Astrocyte of the cerebellum (primary cell): ENCODE data around the gene PIEZO1.
"Not testable (repeated sequence)": the region's sequence is repeated elsewhere in the genome, so short reads cannot be mapped to it uniquely, and the experiment has no call there.

Source experiments
- DNase-seq: peaks from one replicate; pipeline ENCODE4 v3.0.0-alpha.2; 2011; ENCODE audit warnings: low read depth
- H3K4me3 ChIP-seq: 2 replicates; pipeline ENCODE4 v1.5.1; 2011; ENCODE audit warnings: mild to moderate bottlenecking, low read depth, low read length, moderate library complexity
- in situ Hi-C: cut with HindIII; loops from 2 replicates; pipeline ENCODE4 v1.10.0; 2017; ENCODE audit warnings: low sequenced_read_pairs
- TF ChIP-seq, protein P1 (sequence below): IDR thresholded peaks from 2 replicates; pipeline ENCODE4 v1.5.1; 2012; ENCODE audit warnings: low read length, low read depth, moderate library complexity, mild to moderate bottlenecking; ENCODE audit errors: missing control alignments

PIEZO1 gene

DNA sequence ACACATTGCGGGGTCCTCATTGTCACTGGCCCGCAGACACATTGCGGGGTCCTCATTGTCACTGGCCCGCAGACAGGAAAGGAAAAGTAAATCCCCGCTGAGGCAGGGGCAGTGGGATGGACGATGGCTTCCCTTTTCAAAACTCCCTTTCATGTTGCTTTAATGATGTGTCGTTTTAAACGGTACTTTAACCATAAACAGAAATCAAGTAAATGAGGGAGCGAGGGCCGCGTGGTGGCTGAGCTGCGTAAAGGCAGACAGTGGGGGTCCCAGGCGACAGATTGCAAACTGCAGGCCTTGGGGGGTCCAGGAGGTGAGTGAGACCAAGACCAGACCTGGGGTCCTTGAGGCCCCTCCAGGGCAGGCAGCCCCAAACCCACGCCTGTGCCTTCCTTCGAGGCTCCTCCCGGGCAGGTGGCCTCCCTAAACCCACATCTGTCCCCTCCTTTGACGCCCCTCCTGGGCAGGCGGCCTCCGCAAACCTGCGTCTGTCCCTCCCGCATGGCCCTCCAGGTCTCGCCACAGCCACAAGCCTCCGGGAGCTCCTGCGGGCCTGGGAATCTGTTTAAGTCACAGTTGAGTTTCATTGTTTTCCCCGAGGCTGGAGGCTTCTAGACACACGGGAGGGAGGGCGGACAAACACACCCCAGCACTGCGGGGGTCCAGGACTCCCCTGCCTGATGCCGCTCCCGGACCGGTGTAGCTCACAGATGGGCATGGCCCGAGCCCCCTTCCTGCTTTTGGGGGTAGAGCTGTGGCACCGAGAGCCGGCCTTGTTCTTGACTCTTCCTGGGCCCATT is 7.3 kb downstream of the PIEZO1 start:
- TF ChIP-seq, protein P1, sequence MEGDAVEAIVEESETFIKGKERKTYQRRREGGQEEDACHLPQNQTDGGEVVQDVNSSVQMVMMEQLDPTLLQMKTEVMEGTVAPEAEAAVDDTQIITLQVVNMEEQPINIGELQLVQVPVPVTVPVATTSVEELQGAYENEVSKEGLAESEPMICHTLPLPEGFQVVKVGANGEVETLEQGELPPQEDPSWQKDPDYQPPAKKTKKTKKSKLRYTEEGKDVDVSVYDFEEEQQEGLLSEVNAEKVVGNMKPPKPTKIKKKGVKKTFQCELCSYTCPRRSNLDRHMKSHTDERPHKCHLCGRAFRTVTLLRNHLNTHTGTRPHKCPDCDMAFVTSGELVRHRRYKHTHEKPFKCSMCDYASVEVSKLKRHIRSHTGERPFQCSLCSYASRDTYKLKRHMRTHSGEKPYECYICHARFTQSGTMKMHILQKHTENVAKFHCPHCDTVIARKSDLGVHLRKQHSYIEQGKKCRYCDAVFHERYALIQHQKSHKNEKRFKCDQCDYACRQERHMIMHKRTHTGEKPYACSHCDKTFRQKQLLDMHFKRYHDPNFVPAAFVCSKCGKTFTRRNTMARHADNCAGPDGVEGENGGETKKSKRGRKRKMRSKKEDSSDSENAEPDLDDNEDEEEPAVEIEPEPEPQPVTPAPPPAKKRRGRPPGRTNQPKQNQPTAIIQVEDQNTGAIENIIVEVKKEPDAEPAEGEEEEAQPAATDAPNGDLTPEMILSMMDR, result no peak
- DNase-seq, result no peak
- H3K4me3 ChIP-seq, result no peak overlapping the region
- in situ Hi-C loops, result no loop called here

DNA sequence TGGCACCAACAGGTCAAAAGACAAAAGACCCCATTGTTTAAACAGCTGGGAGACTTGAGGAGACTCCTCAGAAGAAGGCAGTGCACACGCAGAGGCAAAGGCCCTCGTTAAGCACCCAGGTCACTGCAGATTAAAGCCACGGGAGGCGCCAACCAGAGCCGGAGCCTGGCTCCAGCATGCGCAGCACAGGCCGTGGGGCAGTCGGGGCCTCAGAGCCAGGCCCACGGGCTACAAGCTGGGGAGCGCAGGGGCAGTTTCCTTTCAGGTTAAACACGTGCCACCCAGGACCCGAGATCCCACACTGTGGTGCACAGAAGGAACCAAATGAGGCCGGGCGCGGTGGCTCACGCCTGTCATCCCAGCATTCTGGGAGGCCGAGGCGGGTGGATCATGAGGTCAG is 9.2 kb downstream of the PIEZO1 start:
- DNase-seq, result no peak
- in situ Hi-C loops, result no loop called here
- no peak overlapping the region for H3K4me3 ChIP-seq
- TF ChIP-seq, protein P1, result no peak

DNA sequence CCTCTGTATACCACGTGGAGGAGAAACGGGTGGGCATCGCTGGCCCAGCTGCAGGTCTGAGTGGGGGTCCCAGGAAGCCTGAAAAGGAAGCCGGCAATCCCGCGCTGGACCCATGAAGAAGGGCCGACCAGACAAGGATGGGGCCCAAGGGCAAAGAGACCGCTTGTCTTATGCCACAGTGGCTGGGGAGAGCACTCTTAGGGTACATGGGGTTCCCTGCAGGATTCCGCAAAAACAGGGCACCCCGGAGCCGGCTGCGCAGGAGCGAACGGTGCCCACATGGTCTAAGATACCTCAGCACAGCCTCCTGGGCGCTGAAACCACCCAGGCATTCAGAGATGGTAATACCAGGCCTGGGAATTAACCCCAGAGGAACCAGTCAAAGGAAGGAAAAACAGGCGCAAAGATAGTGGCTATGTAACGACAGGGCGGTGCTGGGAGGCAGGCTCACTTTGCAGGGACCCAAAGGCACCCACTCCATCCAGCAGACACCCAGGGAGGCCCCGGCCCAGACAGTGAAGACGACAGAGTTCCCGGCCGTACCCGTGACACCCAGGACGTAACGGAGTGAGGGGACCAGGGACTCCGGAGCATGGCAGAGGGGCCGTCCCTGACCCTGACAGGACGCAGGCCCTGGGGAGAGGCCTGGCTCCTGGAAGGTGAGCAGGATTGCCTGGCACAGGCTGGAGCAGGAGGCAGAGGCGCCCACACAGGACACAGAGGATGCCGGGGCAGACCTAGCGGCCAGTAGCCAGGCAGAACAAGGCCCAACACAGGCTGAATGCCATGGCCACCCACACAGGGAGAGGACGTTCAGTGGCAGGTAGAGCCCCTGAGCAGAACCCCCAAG is 10.3 kb downstream of the PIEZO1 start:
- TF ChIP-seq, protein P1, result no peak
- no peak for DNase-seq
- H3K4me3 ChIP-seq, result no peak overlapping the region
- in situ Hi-C loops, result loop anchor here (25.0 kb wide), 1 partner anchor 88 kb away; the partner anchor contains the start of genes GALNS, PABPN1L and TRAPPC2L

DNA sequence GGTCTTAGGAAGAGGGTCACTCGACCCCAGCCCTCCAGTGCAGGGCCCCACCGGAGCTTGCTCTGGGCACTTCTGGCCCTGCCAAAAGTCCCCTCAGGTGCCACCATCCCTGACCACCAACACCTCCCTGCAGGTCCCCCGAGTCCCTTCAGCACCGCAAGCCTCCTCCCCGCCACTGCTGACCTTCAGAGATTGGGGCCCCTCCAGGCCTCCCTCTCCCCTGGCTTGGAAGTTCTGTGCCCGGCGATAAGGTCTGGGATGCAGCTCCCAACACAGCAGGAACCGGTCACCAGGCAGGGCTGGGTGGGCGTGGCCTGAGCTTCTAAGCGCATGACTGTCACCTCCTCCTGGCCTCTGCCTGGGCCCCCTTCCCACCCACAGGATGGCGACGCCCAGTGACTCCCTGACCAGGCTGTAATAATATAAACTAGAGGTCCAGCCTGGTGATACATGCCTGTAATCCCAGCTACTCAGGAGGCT is 11.2 kb downstream of the PIEZO1 start:
- no peak for DNase-seq
- in situ Hi-C loops, result loop anchor here (25.0 kb wide), 1 partner anchor 88 kb away; the partner anchor contains the start of genes GALNS, PABPN1L and TRAPPC2L
- no peak overlapping the region for H3K4me3 ChIP-seq
- TF ChIP-seq, protein P1, result no peak

DNA sequence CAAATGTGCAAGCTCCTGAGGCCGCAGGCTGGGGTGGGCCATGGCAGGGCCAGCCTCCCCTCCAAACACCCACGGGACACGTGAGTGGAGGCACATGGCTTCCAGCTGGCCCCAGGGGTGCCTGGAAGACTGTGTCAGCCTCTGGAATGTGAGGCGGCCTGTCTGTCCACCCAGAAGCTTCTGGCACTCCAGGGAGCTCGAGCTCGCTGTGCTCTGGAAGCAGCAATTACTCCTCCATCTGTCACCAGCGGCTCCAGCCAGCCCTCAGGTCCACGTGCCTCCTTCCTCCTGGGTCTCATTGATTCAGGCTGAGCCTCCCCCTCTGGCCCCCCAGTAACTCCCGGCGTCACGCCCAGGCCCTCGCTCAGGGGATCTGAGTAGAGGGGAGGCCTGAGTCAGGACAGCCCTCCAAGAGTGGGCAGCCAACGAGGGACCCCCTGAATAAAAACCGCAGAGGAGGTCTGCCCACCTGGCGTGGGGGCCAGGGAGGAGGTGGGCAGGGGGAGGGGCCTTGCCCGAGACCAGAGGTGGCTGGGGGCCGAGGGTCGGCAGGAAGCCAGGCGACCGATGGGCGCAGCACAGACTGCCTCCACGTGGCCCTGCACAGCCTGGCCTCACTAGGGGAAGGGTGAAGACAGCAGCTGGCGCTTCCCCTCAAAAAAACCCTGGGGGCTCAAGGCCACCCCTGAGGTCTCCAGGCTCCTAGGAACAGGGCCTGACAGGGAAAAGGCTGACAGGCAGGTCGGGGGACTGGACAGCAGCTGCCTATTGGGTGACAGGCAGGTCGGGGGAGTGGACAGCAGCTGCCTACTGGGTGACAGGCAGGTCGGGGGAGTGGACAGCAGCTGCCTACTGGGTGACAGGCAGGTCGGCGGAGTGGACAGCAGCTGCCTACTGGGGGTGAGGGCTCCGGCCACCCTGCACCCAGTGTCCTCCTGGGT is 11.9 kb downstream of the PIEZO1 start:
- H3K4me3 ChIP-seq, result no peak overlapping the region
- DNase-seq, result peak; percentile 62
- TF ChIP-seq, protein P1, result no peak
- in situ Hi-C loops, result loop anchor here (25.0 kb wide), 1 partner anchor 89 kb away; the partner anchor contains the start of genes GALNS, PABPN1L and TRAPPC2L

DNA sequence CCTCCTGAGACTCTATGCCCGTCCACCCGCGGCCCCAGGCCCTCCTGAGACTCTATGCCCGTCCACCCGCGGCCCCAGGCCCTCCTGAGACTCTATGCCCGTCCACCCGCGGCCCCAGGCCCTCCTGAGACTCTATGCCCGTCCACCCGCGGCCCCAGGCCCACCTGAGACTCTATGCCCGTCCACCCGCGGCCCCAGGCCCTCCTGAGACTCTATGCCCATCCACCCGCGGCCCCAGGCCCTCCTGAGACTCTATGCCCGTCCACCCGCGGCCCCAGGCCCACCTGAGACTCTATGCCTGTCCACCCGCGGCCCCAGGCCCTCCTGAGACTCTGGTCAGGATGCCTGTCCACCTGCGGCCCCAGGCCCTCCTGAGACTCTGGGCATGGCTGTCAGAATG is 13.2 kb downstream of the PIEZO1 start:
- not testable (repeated sequence) for DNase-seq, H3K4me3 ChIP-seq
- in situ Hi-C loops, result loop anchor here (25.0 kb wide), 1 partner anchor 91 kb away; the partner anchor contains the start of genes GALNS, PABPN1L and TRAPPC2L
